ENCODE data around the gene DENND2A.
"Not testable (repeated sequence)": the region's sequence is repeated elsewhere in the genome, so short reads cannot be mapped to it uniquely, and the experiment has no call there.

The DENND2A gene

GRCh38 chr7:140544388-140544826, 96.2 kb downstream of the DENND2A start:
- no peak for DNase-seq (ENCODE audit: low read depth)

- DNase-seq (ENCODE audit: low read depth): peak; percentile 44
Measured at GRCh38 chr7:140542228-140542603, 98.4 kb downstream of the DENND2A start.

GRCh38 chr7:140541513-140542227, 98.9 kb downstream of the DENND2A start:
- peak; percentile 77 for DNase-seq (ENCODE audit: low read depth)

GRCh38 chr7:140541176-140541512, 99.5 kb downstream of the DENND2A start:
- no peak for DNase-seq (ENCODE audit: low read depth)

- no peak for DNase-seq (ENCODE audit: low read depth)
Measured at GRCh38 chr7:140540136-140540777, 100.4 kb downstream of the DENND2A start.

GRCh38 chr7:140539461-140539860, 101.2 kb downstream of the DENND2A start:
- DNase-seq (ENCODE audit: low read depth): no peak

- no peak for DNase-seq (ENCODE audit: low read depth)
Measured at GRCh38 chr7:140537750-140538482, 102.7 kb downstream of the DENND2A start.

- no peak for DNase-seq (ENCODE audit: low read depth)
Measured at GRCh38 chr7:140534743-140535142, 105.9 kb downstream of the DENND2A start.

- no peak for DNase-seq (ENCODE audit: low read depth)
Measured at GRCh38 chr7:140533394-140533872, 107.2 kb downstream of the DENND2A start.

GRCh38 chr7:140529428-140529827, 111.2 kb downstream of the DENND2A start:
- DNase-seq (ENCODE audit: low read depth): not testable (repeated sequence)

GRCh38 chr7:140526787-140527664, 113.6 kb downstream of the DENND2A start:
- DNase-seq (ENCODE audit: low read depth): no peak

GRCh38 chr7:140526214-140526613, 114.4 kb downstream of the DENND2A start:
- DNase-seq (ENCODE audit: low read depth): no peak

- no peak for DNase-seq (ENCODE audit: low read depth)
Measured at GRCh38 chr7:140525743-140526142, 114.9 kb downstream of the DENND2A start.

- no peak for DNase-seq (ENCODE audit: low read depth)
Measured at GRCh38 chr7:140521421-140521820, 119.2 kb downstream of the DENND2A start.

- no peak for DNase-seq (ENCODE audit: low read depth)
Measured at GRCh38 chr7:140519007-140519399, 121.6 kb downstream of the DENND2A start.

GRCh38 chr7:140518370-140519006, 122.1 kb downstream of the DENND2A start:
- no peak for DNase-seq (ENCODE audit: low read depth)

GRCh38 chr7:140517546-140518369, 122.9 kb downstream of the DENND2A start:
- peak; percentile 80 for DNase-seq (ENCODE audit: low read depth)

- DNase-seq (ENCODE audit: low read depth): no peak
Measured at GRCh38 chr7:140512317-140513000, 128.2 kb downstream of the DENND2A start.

- DNase-seq (ENCODE audit: low read depth): no peak
Measured at GRCh38 chr7:140509789-140510188, 130.8 kb downstream of the DENND2A start.

- not testable (repeated sequence) for DNase-seq (ENCODE audit: low read depth)
Measured at GRCh38 chr7:140507556-140507955, 133.1 kb downstream of the DENND2A start.

Data from stromal cell of bone marrow (primary cell).